PC-9 (cell line): ENCODE data around the gene TAF4. TPM values are rescaled to one million over a fixed set of nuclear protein-coding genes. Genes with fewer than 3 reads are reported as not detected.

Experiments used
- BruUV-seq: library from RNA; stranded (reverse); fragments of 400-500 nt; replicated peaks from 2 replicates; lab custom pipeline; 2021; lab: Mats Ljungman, UMichigan
- CTCF ChIA-PET: fragments of 300-600 bp; sonication (Branson Sonifier 250); formaldehyde crosslinking; loops from one replicate; lab custom pipeline; 2022; ENCODE audit warnings: antibody characterized with exemption; lab: Charles Lee
- POLR2A ChIA-PET: fragments of 300-600 bp; sonication (Branson Sonifier 250); formaldehyde crosslinking; loops from one replicate; lab custom pipeline; 2022; ENCODE audit warnings: antibody characterized with exemption; ENCODE audit not compliant: unreplicated experiment; lab: Charles Lee
- DNase-seq, 2 experiments: peaks; one replicate each; pipeline versions ENCODE4 v3.0.0 to v3.0.0-alpha.2; 2015 to 2022; ENCODE audit warnings: mixed read lengths in 1 of 2
- H2AFZ ChIP-seq: fragments of 200-600 bp; sonication (generic); 2 replicates; pipeline ENCODE4 v1.8.1; 2017; ENCODE audit warnings: antibody characterized with exemption
- H3F3A ChIP-seq: fragments of 200-600 bp; sonication (generic); 2 replicates; pipeline ENCODE4 v1.8.1; 2017; ENCODE audit warnings: antibody characterized with exemption, mild to moderate bottlenecking, low read depth; ENCODE audit not compliant: insufficient read depth
- H3K27ac ChIP-seq: fragments of 200-600 bp; sonication (generic); 2 replicates; pipeline ENCODE4 v1.6.1; 2016; ENCODE audit warnings: mixed run types
- H3K27me3 ChIP-seq: fragments of 200-600 bp; sonication (generic); 2 replicates; pipeline ENCODE4 v1.6.1; 2016; ENCODE audit warnings: low read depth, mixed run types; ENCODE audit not compliant: insufficient read depth
- H3K36me3 ChIP-seq: fragments of 200-600 bp; sonication (generic); 2 replicates; pipeline ENCODE4 v1.6.1; 2016; ENCODE audit warnings: low read depth, mixed run types
- H3K4me1 ChIP-seq: fragments of 200-600 bp; sonication (generic); replicated peaks from 2 replicates; pipeline ENCODE4 v1.6.1; 2016; ENCODE audit warnings: mixed run types; ENCODE audit not compliant: insufficient read depth
- H3K4me2 ChIP-seq: fragments of 200-600 bp; sonication (generic); 2 replicates; pipeline ENCODE4 v1.6.1; 2017; ENCODE audit warnings: mixed run types
- H3K4me3 ChIP-seq: fragments of 200-600 bp; sonication (generic); 2 replicates; pipeline ENCODE4 v1.6.1; 2016; ENCODE audit warnings: mixed run types
- H3K79me2 ChIP-seq: fragments of 200-600 bp; sonication (generic); 2 replicates; pipeline ENCODE4 v1.6.1; 2017; ENCODE audit warnings: low read depth, mixed run types
- H3K9me2 ChIP-seq: fragments of 200-600 bp; sonication (generic); 2 replicates; pipeline ENCODE4 v1.8.1; 2017; ENCODE audit warnings: mild to moderate bottlenecking; ENCODE audit not compliant: insufficient read depth
- H3K9me3 ChIP-seq: fragments of 200-600 bp; sonication (generic); 2 replicates; pipeline ENCODE4 v1.8.1; 2016; ENCODE audit warnings: low read depth; ENCODE audit not compliant: insufficient read depth
- H4K20me1 ChIP-seq: fragments of 200-600 bp; sonication (generic); 2 replicates; pipeline ENCODE4 v1.8.1; 2017; ENCODE audit not compliant: insufficient read depth
- CTCF ChIP-seq: fragments of 200-600 bp; sonication (generic); conservative IDR thresholded peaks from 2 replicates; pipeline ENCODE4 v1.6.1; 2017; ENCODE audit warnings: mixed run types, antibody characterized with exemption, mild to moderate bottlenecking, moderate library complexity
- EZH2 ChIP-seq: fragments of 200-600 bp; sonication (generic); IDR thresholded peaks from 2 replicates; pipeline ENCODE4 v1.8.0; 2017; ENCODE audit warnings: antibody characterized with exemption, low read depth
- intact Hi-C: fragments of 100-400 bp; cut with micrococcal nuclease; formaldehyde crosslinking; loops from one replicate; pipeline ENCODE4 v1.10.0; 2022; ENCODE audit not compliant: unreplicated experiment
- total RNA-seq: library from RNA; stranded (reverse); gene quantifications from 2 replicates; pipeline ENCODE4 v1.2.3, GENCODE V29; 2021

TAF4 gene
- total RNA-seq, 1 experiment from 2014 or later, result 32.5 TPM

- no TSS peak for BruUV-seq
- TF ChIP-seq EZH2 (no peak), CTCF (no peak)
- CTCF ChIA-PET, result no interaction called here
These were observed 57.0 kb downstream of the TAF4 start for GRCh38 chr20:62008643-62009183.

GRCh38 chr20:62007127-62007647 is 58.5 kb downstream of the TAF4 start:
- Histone ChIP-seq H3K27ac (no peak overlapping the region), H2AFZ (no peak overlapping the region), H3K4me1 (no peaks in the 10 kb centered on the region), H3K36me3 (no peaks in the 10 kb centered on the region), H3F3A (peaks cover 5% of the 10 kb centered on the region; the same call in 1 of the 2 replicates), H3K4me2 (no peak overlapping the region), H4K20me1 (peaks cover 11% of the 10 kb centered on the region), H3K9me3 (no peaks in the 10 kb centered on the region), H3K27me3 (no peaks in the 10 kb centered on the region), H3K79me2 (no peaks in the 10 kb centered on the region), H3K4me3 (no peak overlapping the region), H3K9me2 (no peaks in the 10 kb centered on the region)
- no peak for DNase-seq
- no peak for TF ChIP-seq EZH2
- TF ChIP-seq CTCF, result no peak
- CTCF ChIA-PET, result no interaction called here
- no TSS peak for BruUV-seq
- POLR2A ChIA-PET, result no interaction called here
- intact Hi-C loops, result no loop called here

More at GRCh38 chr20:62008643-62009183, 57.0 kb downstream of the TAF4 start:
- H3K9me2 ChIP-seq, result no peaks in the 10 kb centered on the region
- intact Hi-C loops, result no loop called here
- peaks cover 11% of the 10 kb centered on the region for H4K20me1 ChIP-seq
- DNase-seq, result no peak
- H3K27ac ChIP-seq, result no peak overlapping the region
- no peaks in the 10 kb centered on the region for H3K9me3 ChIP-seq
- peaks cover 5% of the 10 kb centered on the region; the same call in 1 of the 2 replicates for H3F3A ChIP-seq
- H3K4me2 ChIP-seq, result no peak overlapping the region
- POLR2A ChIA-PET, result no interaction called here
- H2AFZ ChIP-seq, result no peak overlapping the region
- no peaks in the 10 kb centered on the region for H3K79me2 ChIP-seq
- H3K4me1 ChIP-seq, result no peaks in the 10 kb centered on the region
- no peak overlapping the region for H3K4me3 ChIP-seq
- no peaks in the 10 kb centered on the region for H3K27me3 ChIP-seq
- H3K36me3 ChIP-seq, result no peaks in the 10 kb centered on the region

- intact Hi-C loops, result no loop called here
- no TSS peak for BruUV-seq
- Histone ChIP-seq H3F3A (peaks cover 5% of the 10 kb centered on the region; the same call in 1 of the 2 replicates), H3K36me3 (no peaks in the 10 kb centered on the region), H3K79me2 (no peaks in the 10 kb centered on the region), H3K4me3 (no peak overlapping the region), H2AFZ (no peak overlapping the region), H3K9me2 (no peaks in the 10 kb centered on the region), H3K4me1 (no peaks in the 10 kb centered on the region), H3K27ac (no peak overlapping the region), H3K4me2 (no peak overlapping the region), H3K27me3 (no peaks in the 10 kb centered on the region), H4K20me1 (peaks cover 10% of the 10 kb centered on the region), H3K9me3 (no peaks in the 10 kb centered on the region)
- no peak for DNase-seq
- no peak for TF ChIP-seq CTCF
- TF ChIP-seq EZH2, result no peak
- ChIA-PET POLR2A (interaction anchor here (0.6 kb wide), 1 partner anchor 115 kb away, joined by 4 read pairs; the partner anchor contains the start of gene LSM14B), CTCF (no interaction called here)
These were observed 59.2 kb downstream of the TAF4 start for GRCh38 chr20:62006482-62006881.
